ENCODE data around the gene KIF4B.
"Not testable (repeated sequence)": the region's sequence is repeated elsewhere in the genome, so short reads cannot be mapped to it uniquely, and the experiment has no call there.

The KIF4B gene

DNA sequence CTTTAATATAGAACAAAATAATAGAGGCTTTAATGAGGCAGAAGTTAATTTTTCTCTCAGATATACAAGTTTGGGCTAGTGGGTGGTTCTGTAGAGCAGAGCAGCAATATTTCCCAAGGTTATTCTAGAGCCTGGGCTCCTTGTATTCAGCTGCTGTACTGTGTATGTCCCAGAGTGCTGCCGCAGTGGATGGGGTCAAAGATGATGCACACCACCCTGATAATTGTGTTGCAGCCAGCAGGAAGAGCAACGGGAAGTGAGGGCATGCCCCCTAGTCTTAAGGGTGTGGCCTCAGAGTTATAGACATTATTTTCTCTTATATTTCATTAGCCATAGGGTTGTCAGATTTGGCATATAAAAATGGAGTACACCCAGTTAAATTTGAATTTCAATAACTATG, 23.9 kb upstream of the KIF4B start:
- TF ChIP-seq CTCF (IDR thresholded peaks at IDR 0.05; ENCODE audit: low read depth, low read length, missing control alignments), result no peak
- no peak for DNase-seq (ENCODE audit: low read depth)
- no peak overlapping the region for H3K4me3 ChIP-seq (ENCODE audit: low read depth, low read length)
- in situ Hi-C loops (cut with HindIII; ENCODE audit: low sequenced_read_pairs), result no loop called here

DNA sequence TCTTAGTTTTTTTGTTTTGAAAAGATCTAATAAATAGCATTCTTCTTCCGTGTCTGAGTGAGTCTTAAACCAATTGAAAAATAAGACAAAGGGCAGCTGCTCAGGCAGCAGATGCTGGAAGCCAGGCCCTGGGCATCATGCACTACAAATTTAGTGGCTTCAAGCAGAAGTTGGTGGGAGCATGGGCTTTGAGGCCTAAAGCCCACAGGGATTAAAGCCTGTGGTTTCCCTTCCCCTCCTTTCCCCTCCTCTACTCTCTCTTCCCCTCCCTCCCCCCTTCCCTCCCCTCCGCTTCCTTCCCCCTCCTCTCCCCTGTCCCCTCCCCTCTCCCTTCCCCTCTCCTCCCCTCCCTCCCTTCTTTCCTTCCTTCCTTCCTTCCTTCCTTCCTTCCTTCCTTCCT, 20.1 kb upstream of the KIF4B start:
- in situ Hi-C loops (cut with HindIII; ENCODE audit: low sequenced_read_pairs), result no loop called here
- no peak for DNase-seq (ENCODE audit: low read depth)
- no peak for TF ChIP-seq CTCF (IDR thresholded peaks at IDR 0.05; ENCODE audit: low read depth, low read length, missing control alignments)
- H3K4me3 ChIP-seq (ENCODE audit: low read depth, low read length), result no peak overlapping the region

DNA sequence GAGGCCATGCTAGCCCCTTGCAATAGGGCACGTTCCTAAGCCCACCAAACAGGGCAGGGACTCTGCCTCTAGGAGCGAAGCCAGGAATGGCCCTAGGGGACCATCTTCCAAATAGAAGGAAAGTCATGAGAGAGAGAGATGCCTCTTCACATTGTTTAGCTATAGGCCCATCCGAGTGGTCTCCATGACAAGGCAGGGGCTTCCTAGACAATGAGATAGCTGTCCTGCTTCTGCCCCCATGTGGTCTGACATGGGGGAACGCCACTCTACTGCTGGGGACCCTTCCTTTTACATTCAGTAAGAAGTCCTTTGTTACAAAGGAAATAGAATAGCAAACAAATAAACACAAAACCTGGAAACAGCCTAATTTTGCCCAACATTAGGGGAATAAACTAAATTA, 17.9 kb upstream of the KIF4B start:
- in situ Hi-C loops (cut with HindIII; ENCODE audit: low sequenced_read_pairs), result no loop called here
- no peak for TF ChIP-seq CTCF (IDR thresholded peaks at IDR 0.05; ENCODE audit: low read depth, low read length, missing control alignments)
- no peak for DNase-seq (ENCODE audit: low read depth)
- H3K4me3 ChIP-seq (ENCODE audit: low read depth, low read length), result no peak overlapping the region

- no peak for DNase-seq (ENCODE audit: low read depth)
- in situ Hi-C loops (cut with HindIII; ENCODE audit: low sequenced_read_pairs), result no loop called here
These were observed 15.8 kb upstream of the KIF4B start for GRCh38 chr5:154997746-154998145.

GRCh38 chr5:154999865-155000264, 13.7 kb upstream of the KIF4B start:
- no peak for TF ChIP-seq CTCF (IDR thresholded peaks at IDR 0.05; ENCODE audit: low read depth, low read length, missing control alignments)
- in situ Hi-C loops (cut with HindIII; ENCODE audit: low sequenced_read_pairs), result no loop called here
- DNase-seq (ENCODE audit: low read depth), result no peak
- H3K4me3 ChIP-seq (ENCODE audit: low read depth, low read length), result no peak overlapping the region

More at GRCh38 chr5:154997746-154998145, 15.8 kb upstream of the KIF4B start:
- TF ChIP-seq CTCF (IDR thresholded peaks at IDR 0.05; ENCODE audit: low read depth, low read length, missing control alignments), result no peak
- no peak overlapping the region for H3K4me3 ChIP-seq (ENCODE audit: low read depth, low read length)

- no peak for TF ChIP-seq CTCF (IDR thresholded peaks at IDR 0.05; ENCODE audit: low read depth, low read length, missing control alignments)
- no peak for DNase-seq (ENCODE audit: low read depth)
- in situ Hi-C loops (cut with HindIII; ENCODE audit: low sequenced_read_pairs), result no loop called here
- no peak overlapping the region for H3K4me3 ChIP-seq (ENCODE audit: low read depth, low read length)
These were observed 12.0 kb upstream of the KIF4B start for GRCh38 chr5:155001523-155001922.

- DNase-seq (ENCODE audit: low read depth); in situ Hi-C loops (cut with HindIII; ENCODE audit: low sequenced_read_pairs); H3K4me3 ChIP-seq (ENCODE audit: low read depth, low read length): not testable (repeated sequence)
These were observed 10.8 kb upstream of the KIF4B start for GRCh38 chr5:155002722-155003121.

Measured in astrocyte of the cerebellum (primary cell).